Activated CD8-positive, alpha-beta memory T cell treated with anti-CD3 and anti-CD28 coated beads, Interleukin-2, amount 50 U/mL, for 24 hours (primary cell): ENCODE results near the gene ERV3-1.
"Not testable (repeated sequence)": the region's sequence is repeated elsewhere in the genome, so short reads cannot be mapped to it uniquely, and the experiment has no call there.

Experiments
- DNase-seq: peaks from one replicate; pipeline ENCODE4 v3.0.0-alpha.2; 2020; ENCODE audit errors: extremely low read depth

The ERV3-1 gene

DNA sequence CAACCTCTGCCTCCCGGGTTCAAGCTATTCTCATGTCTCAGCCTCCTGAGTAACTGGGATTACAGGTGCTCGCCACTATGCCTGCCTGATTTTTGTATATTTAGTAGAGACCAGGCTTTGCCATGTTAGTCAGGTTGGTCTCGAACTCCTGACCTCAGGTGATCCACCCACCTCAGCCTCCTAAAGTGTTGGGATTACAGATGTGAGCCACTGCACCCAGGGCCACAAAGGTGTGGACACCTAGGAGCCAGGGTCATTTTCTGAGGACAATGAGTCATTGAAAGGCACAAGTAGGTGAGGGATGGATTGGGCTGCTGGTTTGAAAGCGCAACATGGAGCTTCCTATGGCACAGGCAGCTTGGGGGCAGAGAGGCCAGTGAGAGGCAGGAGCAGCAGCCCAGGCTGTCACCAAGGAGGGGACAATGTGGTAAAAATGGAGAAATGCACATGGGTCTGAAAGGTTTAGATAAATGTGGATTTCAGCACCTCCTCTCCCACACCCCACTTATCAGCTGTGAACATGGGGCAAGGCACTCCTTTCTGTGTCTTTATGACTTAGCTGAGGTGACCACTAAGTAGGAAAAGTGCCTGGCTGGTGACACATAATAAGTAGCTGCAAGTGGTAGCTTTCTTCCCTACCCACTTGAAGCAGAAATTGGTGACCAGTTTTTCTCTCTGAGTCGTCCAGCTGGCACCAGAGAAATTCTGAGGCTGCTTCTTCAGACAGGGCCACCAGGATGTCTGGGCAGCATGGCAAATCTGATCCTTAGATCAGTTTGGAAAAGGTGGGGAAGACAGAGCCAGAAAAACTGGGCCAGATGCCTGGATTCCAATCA lies 61.6 kb downstream of the ERV3-1 start:
- DNase-seq, result not testable (repeated sequence)
